Measurements from ENCODE around the gene CRY2.

CRY2 gene

DNA sequence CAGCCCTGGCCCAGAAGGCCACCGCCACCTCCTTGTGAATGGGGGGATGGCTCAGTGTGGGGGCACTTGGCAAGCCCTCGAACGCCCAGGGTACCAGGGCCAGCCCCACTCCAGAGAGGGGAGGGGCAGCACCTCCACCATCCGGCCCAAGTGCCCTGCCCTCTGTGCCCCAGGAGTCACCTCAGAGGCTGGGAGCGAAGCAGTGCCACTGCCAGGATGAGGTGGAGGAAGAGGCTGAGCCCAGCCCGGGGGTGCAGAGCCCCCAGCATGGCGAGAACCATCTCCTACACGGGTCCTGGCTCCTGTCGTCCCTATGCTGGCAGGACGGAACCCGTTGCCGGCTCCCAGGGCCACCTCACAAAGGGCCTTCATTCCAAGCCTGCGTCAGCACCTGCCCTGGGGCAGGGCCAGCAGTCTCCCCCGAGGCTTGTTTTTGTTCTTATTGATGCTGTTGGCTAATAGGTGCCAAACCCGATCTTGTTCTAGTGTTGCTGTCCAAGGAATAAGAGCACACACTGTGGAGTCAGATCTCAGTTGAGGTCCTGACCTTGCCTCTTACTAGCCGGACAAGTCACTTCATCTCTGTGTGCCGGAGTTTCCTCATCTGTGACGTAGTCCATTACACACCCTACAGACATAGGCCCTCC lies 59.8 kb downstream of the CRY2 start, which contains the start of gene FREY1:
TSS of gene FREY1 (minus strand) at position 307 of the 647 bp plus-strand sequence. CDS start at position 281, 26 bp downstream.
- no peak within 1 kb of the TSS for H3K4me3 ChIP-seq (ENCODE audit: low read length)
- DNase-seq (ENCODE audit: low read depth, low spot score), result no peak

DNA sequence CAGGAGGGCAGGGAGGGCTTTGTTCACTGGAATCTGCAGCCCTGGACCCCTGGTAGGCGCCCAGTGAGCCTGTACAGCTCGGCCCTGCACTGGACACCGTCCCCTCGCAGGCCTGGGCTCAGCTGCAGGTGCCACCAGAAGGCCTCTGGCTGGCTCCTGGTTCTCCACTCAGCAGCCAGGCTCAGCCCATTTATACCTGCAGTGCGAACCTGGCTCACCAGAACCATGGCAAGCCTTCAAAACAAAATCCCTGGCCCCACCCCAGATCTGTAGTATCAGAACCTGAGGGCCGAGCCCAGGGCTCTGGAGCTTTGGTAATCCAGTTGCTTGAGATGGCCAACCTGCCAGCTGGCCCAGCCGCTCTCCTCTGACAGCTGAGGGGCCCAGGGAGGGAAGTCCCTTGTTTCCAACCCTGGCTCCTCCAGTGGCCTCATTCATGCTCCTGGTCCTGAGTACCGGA lies 60.7 kb downstream of the CRY2 start:
- no peak for DNase-seq (ENCODE audit: low read depth, low spot score)
- H3K4me3 ChIP-seq (ENCODE audit: low read length), result no peak overlapping the region

DNA sequence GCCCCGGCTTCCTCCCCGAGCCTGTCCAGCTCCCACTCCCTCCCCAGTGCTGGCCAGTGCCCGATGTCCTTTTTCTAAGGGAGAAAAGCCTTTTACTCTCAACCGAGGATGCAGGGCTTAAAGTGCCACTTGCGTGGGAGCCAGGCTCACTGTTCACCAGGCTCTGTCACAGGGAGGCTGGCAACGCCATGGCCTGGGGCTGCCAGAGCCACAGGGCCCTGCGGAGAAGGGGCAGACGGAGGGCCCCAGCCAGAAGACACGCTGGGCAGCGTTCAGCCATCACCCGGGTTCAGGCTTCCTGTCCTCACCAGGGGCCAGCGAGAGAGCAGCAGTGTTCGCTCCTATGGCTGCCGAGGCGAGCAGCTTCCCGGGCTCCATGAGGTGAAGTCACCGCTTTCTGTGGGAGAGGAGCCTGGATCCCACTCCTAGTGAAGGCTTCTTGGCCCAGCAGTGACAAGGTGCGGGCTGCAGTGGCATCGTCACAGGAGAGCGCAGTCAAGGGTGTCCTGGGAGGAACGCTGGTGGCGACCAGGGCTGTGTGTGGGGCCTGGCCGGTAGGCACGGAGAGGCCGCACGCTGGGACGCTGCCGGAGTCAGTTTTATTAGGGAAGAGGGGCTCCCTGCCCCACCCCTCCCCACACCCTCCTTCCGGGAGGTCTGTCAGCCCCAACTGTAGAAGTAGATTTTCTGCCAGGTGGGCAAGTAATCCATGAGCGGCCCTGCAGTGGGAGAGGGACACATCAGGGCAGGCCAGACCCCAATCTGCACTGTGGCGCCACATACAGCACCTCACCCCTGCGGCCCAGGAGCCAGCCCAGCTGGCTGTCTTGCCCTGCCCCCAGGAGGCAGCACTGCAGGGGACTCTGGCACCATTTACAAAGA lies 62.6 kb downstream of the CRY2 start:
- H3K4me3 ChIP-seq (ENCODE audit: low read length), result no peak overlapping the region

DNA sequence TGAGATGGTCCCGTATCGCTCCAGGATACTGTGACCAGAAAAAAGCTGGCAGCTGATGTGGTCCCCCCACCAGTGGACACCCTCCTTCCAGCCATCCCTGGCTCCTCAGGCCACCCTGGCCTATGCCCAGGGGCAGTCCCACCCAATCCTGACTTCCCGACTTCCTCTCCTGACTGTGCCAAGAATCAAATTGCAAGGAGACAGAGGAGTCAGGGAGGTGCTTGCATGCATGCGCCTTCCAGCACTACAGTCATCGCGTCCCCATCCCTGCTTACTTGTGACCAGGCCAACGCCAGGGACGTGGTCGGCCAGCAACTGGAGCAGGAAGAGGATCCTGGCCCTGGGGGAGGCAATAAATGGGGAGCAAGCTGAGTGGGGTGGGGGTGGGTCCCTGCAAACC lies 63.3 kb downstream of the CRY2 start:
- no peak overlapping the region for H3K4me3 ChIP-seq (ENCODE audit: low read length)
- DNase-seq (ENCODE audit: low read depth, low spot score), result no peak

More for the DNA sequence above, 62.6 kb downstream of the CRY2 start:
- DNase-seq (ENCODE audit: low read depth, low spot score), result no peak

DNA sequence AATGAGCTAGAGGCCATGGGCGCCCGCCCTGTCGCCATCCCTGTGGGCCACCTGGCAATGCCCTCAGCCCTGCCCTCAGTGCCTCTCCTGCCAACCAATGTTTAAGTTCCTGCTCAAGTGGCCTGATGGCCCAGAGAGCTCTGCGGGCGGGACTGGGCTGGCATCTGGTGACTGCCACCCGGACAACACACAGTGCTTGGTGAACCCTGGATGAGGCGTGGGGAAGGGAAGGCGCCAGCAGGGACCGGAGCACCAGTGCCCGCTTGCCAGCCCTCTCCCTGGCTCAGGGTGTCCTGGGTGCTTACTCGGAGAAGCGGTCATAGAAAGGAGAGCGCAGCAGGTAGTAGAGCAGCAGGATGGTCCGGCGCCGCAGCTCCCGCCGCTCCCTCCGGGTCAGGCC lies 66.2 kb downstream of the CRY2 start:
- no peak overlapping the region for H3K4me3 ChIP-seq (ENCODE audit: low read length)
- no peak for DNase-seq (ENCODE audit: low read depth, low spot score)

DNA sequence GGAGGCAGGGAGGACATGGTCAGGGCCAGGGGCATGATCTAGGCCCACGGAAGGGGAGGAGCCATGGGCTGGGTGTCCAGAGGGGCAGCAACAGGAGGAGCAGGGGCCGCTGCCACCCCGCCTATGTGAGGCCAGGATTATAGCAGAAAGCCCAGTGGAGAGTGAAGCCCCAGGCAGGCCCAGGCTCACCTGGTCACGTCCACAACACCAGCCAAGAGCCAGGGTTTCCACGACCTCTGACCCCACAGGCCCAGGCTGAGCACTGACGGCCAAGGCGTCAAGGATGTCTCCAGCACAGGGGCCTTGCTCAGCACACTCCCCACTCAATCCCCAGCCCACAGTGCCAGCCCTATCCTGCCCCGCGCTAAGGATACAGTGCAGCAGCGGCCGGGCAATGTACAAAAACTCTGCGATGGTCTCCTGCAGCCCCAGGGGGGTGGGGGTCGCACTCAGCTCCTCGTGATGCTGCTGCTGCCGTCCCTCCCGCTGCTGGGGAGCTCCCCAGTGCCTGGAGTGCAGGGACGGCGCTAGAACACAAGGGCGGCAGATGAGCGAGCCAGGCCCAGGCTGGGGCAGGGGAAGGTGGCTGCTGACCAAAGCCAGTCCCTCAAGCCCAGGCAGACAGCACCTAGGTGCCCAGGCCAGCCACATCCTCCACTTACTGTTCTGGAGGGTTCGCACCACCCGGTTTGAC lies 66.8 kb downstream of the CRY2 start:
- no peak overlapping the region for H3K4me3 ChIP-seq (ENCODE audit: low read length)
- DNase-seq (ENCODE audit: low read depth, low spot score), result no peak

DNA sequence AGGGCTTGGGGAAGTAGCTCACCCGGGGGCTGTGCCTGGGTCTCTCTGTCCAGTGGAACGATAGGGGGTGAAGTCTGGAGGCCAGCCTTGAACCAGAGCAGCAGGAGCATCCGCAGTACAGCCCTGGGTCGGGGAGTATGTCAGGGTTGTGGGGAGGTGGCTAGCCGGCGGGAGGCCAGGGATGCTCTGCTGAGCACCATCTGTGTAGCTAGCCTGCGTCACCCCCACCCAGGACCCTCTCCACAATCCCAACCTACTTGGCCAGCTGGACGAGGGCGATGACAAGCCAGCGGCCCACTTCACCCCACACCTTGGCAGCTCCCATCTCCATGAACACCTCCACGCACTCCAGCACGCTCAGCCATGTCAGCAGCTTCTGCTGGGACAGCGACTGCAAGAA lies 68.2 kb downstream of the CRY2 start:
- H3K4me3 ChIP-seq (ENCODE audit: low read length), result no peak overlapping the region
- DNase-seq (ENCODE audit: low read depth, low spot score), result no peak

DNA sequence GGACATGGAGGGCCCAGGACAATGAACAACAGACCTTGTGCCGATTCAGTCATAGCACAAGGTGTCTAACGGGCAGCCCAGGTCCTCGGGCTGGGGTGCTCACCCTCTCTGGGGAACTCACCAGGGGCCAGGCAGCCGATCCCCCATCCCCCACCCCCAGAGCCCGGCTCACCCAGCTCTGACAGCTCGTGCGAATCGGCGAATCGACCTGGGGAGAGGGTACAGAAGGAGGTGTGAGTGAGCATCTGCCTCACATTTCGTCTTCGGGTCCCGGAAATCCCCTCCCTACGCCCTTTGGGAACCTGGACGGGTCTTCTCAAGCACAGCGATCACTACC lies 70.0 kb downstream of the CRY2 start:
- peak overlapping the region; percentile 99 for H3K4me3 ChIP-seq (ENCODE audit: low read length)
- no peak for DNase-seq (ENCODE audit: low read depth, low spot score)

DNA sequence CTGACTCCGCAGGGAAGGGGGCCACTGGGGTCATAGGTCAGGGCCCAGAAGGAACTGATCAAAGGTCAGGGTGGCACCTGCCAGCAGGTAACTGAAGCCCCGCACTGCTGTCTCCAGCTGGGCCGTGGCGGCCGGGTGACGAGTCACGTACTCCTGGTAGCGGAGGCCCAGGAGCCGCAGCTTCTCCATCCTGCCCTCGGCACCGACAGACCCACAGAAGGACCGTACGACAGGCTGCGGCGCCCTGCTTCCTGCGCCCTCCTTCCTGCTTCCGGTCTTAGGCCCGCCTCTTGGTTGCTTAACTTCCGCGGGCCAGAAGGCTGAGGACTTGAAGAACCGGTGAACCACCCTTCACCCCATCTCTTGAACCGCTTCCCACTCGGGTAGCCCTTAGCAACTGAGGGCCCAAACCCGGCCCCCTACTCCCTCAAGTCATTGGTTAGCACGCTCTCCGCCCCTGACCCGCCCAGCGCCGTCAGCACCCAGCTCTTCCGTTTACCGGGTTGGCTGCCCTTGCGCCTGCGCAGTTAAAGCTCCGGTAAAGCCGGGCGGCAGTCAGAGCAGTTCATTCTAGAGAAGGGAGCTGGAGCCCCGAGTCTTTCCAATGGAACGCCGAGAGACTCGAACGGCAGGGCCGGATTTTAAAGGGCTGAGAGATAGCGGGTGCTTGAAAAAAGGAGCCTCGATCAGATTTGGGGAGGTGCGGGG lies 70.5 kb downstream of the CRY2 start, which contains the start of gene PEX16:
TSS of gene PEX16 (minus strand) at position 255 of the 708 bp plus-strand sequence. CDS start at position 189, 66 bp downstream.
- DNase-seq (ENCODE audit: low read depth, low spot score), result peak; percentile 98
- H3K4me3 ChIP-seq (ENCODE audit: low read length), result peak within 1 kb of the TSS; percentile 99

DNA sequence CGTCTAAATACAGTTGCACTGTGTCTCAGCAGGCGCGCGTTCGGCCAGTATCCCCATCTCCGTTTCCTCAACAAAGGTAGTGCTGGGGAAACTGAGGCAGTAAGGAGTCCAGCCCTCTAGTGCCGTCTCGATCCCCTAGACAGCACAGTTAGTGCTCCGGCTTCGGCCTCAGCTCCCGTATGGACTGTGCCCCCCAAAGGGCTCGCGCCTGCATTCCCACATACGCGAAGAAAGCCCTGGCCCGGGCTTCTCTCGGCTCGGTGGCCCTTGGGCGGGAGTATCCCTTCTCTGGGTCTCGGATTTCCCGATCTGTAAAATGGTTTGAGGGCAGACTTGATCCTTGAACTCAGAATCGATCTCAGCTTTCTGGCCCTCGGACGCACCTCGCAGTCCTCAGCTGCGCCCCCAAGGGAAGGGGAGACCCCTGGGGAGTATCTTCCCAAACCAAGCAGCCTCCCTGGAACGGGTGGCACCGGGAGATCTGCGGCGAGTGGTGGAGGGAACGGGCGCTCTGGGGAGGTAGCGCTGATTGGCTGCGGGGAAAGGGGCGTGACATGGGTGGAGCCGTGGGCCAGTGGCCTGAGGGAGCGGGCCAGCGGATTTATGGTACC lies 71.2 kb downstream of the CRY2 start:
- DNase-seq (ENCODE audit: low read depth, low spot score), result peak; percentile 49
- H3K4me3 ChIP-seq (ENCODE audit: low read length), result peak overlapping the region; percentile 99

DNA sequence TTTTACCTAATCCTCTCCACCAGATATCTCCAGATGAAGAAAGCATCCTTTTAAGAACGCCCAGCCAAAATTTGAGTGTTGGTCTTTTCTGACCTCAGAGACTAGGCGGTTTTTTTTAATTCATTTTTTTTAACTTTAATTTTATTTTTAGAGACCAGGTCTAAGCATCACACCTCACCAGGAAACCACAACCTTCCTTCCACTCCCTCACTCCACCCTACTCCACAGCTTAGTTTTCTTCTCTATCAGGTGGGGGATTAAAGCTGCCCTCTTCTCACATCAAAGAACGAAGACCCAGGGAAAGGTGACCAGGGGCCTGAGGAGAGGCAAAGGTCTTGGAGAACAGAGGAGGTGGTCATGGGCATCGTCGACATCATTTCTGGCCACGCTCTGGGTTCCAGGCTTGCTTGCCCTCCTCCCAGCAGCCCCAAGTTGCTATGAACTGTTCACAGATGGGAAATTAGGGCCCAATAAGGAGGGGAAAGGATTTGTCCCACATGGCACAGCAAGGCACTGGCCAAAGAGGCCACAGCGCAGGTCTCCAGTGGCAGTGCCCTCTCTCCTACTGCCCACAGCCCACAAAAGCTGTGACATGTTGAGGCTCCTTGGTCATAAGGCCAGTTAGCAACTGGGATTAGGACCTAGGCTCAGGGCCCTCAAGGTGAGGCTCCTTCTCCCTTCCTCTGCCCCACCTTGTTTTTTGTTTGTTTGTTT lies 71.8 kb downstream of the CRY2 start:
- no peak for DNase-seq (ENCODE audit: low read depth, low spot score)
- H3K4me3 ChIP-seq (ENCODE audit: low read length), result peak overlapping the region; percentile 99

DNA sequence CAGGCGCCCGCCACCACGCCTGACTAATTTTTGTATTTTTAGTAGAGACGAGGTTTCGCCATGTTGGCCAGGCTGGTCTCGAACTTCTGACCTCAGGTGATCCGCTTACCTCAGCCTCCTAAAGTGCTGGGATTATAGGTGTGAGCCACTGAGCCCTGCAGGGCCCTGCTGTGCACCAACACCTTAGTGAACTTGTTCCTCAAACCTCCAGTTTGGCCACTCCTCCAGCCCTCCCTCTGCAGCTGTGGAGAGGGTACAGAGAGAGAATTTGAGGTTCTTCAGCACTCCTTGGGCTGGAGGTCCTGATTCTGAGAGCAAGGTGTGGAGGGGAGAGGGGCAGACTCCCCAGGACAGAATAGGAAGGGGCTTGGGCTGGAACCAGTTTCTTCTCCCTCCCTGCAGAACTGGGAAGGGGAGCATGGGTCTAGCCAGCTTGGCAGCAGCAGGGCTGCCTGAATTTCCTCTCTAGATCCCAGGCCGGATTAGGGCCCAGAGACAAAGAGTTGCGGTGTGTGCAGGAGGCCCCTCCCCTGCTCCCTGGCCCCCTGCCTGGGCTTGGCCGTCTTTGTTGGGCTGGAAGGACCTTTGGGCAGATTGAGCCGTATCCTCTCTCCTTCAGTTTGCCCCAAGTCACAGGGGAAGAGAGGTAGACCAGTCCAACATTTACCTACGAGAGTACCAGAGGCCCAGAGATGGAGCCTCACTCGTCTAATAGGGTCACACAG lies 72.7 kb downstream of the CRY2 start:
- no peak overlapping the region for H3K4me3 ChIP-seq (ENCODE audit: low read length)
- DNase-seq (ENCODE audit: low read depth, low spot score), result no peak

DNA sequence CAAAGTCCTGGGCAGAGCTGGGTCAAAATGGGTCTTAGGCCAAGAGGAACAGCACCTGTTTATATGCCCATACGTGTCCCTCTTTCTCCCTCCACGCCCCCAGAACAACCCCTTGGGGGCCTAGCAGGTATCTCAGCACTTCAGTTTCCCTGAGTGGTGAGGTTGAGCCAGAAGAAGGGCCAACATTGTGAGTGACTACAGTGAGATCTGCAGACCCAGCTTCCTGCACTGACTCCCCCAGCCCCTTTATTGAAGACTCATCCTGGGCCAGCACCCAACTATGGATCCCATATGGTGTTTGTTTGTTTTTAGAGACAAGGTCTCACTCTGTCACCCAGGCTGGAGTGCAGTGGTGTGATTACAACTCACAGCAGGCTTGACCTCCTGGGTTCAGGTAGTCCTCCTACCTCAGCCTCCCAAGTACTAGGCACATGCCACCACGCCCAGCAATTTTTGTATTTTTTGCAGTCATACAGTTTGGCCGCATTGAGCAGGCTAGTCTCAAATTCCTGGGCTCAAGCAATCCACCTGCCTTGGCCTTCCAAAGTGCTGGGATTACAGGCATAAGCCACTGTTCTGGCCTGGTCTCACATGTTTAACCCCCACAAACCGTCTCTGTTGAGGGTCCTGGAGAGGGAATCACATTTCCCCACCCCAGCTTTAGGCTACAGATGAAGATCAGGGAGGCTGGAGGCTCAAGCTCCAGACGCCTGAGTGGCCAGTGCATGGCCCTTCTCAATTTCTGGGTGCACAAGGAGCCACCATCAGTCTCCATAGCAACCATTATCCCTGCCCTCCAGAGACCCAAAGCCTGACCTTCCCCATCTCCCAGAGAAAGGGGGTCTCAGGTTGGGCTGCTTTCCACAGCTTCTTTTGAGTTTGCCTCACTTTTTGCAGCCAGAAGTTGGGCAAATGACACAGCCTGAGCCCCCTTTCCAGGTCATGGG lies 73.5 kb downstream of the CRY2 start:
- H3K4me3 ChIP-seq (ENCODE audit: low read length), result no peak overlapping the region
- no peak for DNase-seq (ENCODE audit: low read depth, low spot score)

DNA sequence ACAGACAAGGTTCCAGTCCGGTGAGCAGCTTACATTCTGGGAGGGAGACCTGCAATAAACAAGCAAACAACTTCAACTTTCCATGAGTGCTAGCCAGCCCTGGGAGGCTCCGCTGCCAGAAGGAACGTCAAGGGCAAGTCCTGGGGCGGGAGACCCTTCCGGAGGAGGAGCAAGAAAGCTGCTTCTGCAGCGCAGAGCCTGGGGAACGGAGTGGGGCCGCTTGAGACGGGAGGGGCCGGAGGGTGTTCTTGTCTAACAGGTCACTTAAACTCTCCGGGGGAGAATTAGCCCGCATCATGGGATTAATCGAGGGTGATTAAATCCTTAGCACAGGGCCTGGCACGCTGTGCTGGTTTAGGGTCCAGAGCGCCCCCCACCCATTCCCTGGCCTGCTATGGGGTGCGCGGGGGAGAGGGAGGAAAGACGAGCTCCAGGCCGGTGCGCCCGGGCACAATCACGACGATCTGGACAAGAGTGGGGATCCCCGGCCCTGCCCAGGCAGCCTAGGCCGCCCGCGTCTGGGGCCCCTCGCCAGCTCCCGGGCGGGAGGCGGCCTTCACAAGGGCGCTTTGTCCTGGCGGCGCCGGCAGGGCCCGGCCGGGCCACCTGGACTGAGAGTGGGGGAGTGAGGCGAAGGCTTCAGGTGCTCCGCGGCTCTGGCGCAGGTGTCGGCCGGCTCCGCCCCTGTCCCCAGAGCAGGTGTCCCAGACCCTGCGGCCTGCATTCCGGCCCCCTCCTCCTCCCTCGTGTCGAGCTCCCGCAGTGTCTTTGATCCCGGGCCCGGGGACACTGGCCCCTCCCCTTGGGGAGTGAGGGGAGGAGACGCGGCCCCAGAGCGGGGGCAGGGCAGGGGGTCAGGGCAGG lies 74.5 kb downstream of the CRY2 start:
- peak overlapping the region; percentile 25; the same call in 1 of the 2 replicates for H3K4me3 ChIP-seq (ENCODE audit: low read length)
- DNase-seq (ENCODE audit: low read depth, low spot score), result no peak

DNA sequence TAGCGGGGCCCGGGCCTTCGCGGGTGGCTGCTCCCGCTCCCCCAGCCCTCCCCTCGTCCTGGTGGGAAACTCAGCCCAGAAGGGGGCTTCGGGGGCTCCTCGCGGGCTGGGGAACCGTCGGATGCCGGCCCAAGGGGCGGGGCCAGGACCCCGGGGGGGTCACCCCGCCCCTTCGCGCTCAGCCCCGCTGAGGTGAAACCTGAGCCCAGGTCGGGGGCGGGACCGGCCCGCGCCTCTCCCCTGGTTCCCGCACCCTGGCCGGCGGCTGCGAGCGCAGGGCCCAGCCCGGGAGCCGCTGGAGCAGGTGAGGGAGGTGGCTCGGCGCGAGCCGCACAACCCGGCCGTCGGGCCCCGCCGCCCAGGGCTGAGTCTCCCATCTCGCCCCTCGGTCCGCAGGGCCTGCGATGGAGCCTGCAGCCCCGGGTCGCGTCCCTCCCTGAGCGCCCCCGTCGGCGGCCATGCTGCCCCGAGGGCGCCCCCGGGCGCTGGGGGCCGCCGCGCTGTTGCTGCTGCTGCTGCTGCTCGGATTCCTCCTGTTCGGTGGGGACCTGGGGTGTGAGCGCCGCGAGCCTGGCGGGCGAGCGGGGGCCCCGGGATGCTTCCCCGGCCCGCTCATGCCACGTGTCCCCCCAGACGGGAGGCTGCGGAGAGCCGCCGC lies 75.3 kb downstream of the CRY2 start, which contains the start of gene LARGE2:
TSS of gene LARGE2 (plus strand) at position 232 of the 658 bp plus-strand sequence. CDS start at position 459, 227 bp downstream.
- DNase-seq (ENCODE audit: low read depth, low spot score), result no peak
- peak within 1 kb of the TSS; percentile 25 for H3K4me3 ChIP-seq (ENCODE audit: low read length)

Data from Jurkat, Clone E6-1 (cell line).